MCF 10A (cell line): ENCODE data around the gene TAPBP. TPM values are rescaled to one million over a fixed set of nuclear protein-coding genes. Genes with fewer than 3 reads are reported as not detected.

Source experiments
- BruUV-seq: library from RNA; stranded (reverse); fragments of 400-500 nt; replicated peaks from 2 replicates; lab custom pipeline; 2021; lab: Mats Ljungman, UMichigan
- CTCF ChIA-PET: fragments of 300-600 bp; sonication (Branson Sonifier 250); formaldehyde crosslinking; extraction: SDS; loops from one replicate; lab custom pipeline; 2021; ENCODE audit warnings: antibody characterized with exemption, inconsistent platforms; lab: Yijun Ruan, JAX
- POLR2A ChIA-PET: fragments of 300-600, 350-650 bp; sonication (Branson Sonifier 250); formaldehyde crosslinking; extraction: SDS; loops from one replicate; lab custom pipeline; 2020; ENCODE audit warnings: antibody characterized with exemption, inconsistent platforms; lab: Yijun Ruan, JAX
- DNase-seq: peaks from one replicate; pipeline ENCODE4 v3.0.0-alpha.2; 2018; ENCODE audit not compliant: unreplicated experiment
- H3K27ac Mint-ChIP-seq: one replicate; pipeline ENCODE4 v1.8.0; 2022; ENCODE audit warnings: mild to moderate bottlenecking, low read depth, mixed read lengths; ENCODE audit not compliant: unreplicated experiment
- H3K27me3 Mint-ChIP-seq: one replicate; pipeline ENCODE4 v1.8.0; 2022; ENCODE audit warnings: mixed read lengths; ENCODE audit not compliant: insufficient read depth, unreplicated experiment
- H3K36me3 Mint-ChIP-seq: one replicate; pipeline ENCODE4 v1.8.0; 2022; ENCODE audit warnings: mild to moderate bottlenecking, moderate library complexity, mixed read lengths; ENCODE audit not compliant: insufficient read depth, unreplicated experiment
- H3K4me1 Mint-ChIP-seq: one replicate; pipeline ENCODE4 v1.8.0; 2022; ENCODE audit warnings: mixed read lengths; ENCODE audit not compliant: insufficient read depth, unreplicated experiment
- H3K4me3 Mint-ChIP-seq: one replicate; pipeline ENCODE4 v1.8.0; 2022; ENCODE audit warnings: mild to moderate bottlenecking, moderate library complexity, mixed read lengths; ENCODE audit not compliant: unreplicated experiment
- H3K9me3 Mint-ChIP-seq: one replicate; pipeline ENCODE4 v1.8.0; 2022; ENCODE audit warnings: mixed read lengths; ENCODE audit not compliant: unreplicated experiment
- CTCF ChIP-seq: fragments of 200-600 bp; IDR thresholded peaks from one replicate; pipeline ENCODE4 v1.8.0; 2022; ENCODE audit warnings: antibody characterized with exemption, mild to moderate bottlenecking; ENCODE audit not compliant: unreplicated experiment
- intact Hi-C: fragments of 100-400 bp; cut with micrococcal nuclease; formaldehyde crosslinking; loops from 2 replicates; pipeline ENCODE4 v1.14.1; 2022
- total RNA-seq: library from RNA; stranded (reverse); gene quantifications from 2 replicates; pipeline ENCODE4 v1.2.3, GENCODE V29; 2022

The TAPBP gene
- total RNA-seq, 1 experiment from 2014 or later, result 84.9 TPM

- no peak overlapping the region for H3K4me3 Mint-ChIP-seq
- TF ChIP-seq CTCF, result no peak
- no peaks in the 10 kb centered on the region for H3K36me3 Mint-ChIP-seq
- POLR2A ChIA-PET, result no interaction called here
- H3K27ac Mint-ChIP-seq, result no peak overlapping the region
- no TSS peak for BruUV-seq
- H3K27me3 Mint-ChIP-seq, result no peaks in the 10 kb centered on the region
- CTCF ChIA-PET, result interaction anchor here (0.9 to 1.5 kb wide), 3 partner anchors 9 to 38 kb away, joined by 3 to 9 read pairs (median 4); no protein-coding TSS in a partner anchor
- H3K9me3 Mint-ChIP-seq, result no peaks in the 10 kb centered on the region
- DNase-seq, result no peak
- intact Hi-C loops, result no loop called here
- H3K4me1 Mint-ChIP-seq, result no peaks in the 10 kb centered on the region
Observed at GRCh38 chr6:33336495-33336894, 22.6 kb upstream of the TAPBP start.

GRCh38 chr6:33335916-33336315 is 22.0 kb upstream of the TAPBP start:
- BruUV-seq, result no TSS peak
- Mint-ChIP-seq H3K27me3 (no peaks in the 10 kb centered on the region), H3K9me3 (no peaks in the 10 kb centered on the region), H3K4me1 (no peaks in the 10 kb centered on the region), H3K36me3 (no peaks in the 10 kb centered on the region), H3K4me3 (no peak overlapping the region), H3K27ac (no peak overlapping the region)
- intact Hi-C loops, result no loop called here
- no peak for TF ChIP-seq CTCF
- ChIA-PET POLR2A (no interaction called here), CTCF (interaction anchor here (0.7 to 1.5 kb wide), 3 partner anchors 9 to 39 kb away, joined by 3 to 9 read pairs (median 4); no protein-coding TSS in a partner anchor)
- no peak for DNase-seq

- H3K27me3 Mint-ChIP-seq, result no peaks in the 10 kb centered on the region
- ChIA-PET POLR2A (interaction anchor here (0.6 kb wide), 1 partner anchor 10 kb away, joined by 4 read pairs; no protein-coding TSS in a partner anchor), CTCF (interaction anchor here (1.2 kb wide), 1 partner anchor 13 kb away, joined by 3 read pairs; no protein-coding TSS in a partner anchor)
- H3K27ac Mint-ChIP-seq, result no peak overlapping the region
- no peak overlapping the region for H3K4me3 Mint-ChIP-seq
- DNase-seq, result no peak
- H3K4me1 Mint-ChIP-seq, result peaks cover 4% of the 10 kb centered on the region
- no peaks in the 10 kb centered on the region for H3K9me3 Mint-ChIP-seq
- no peaks in the 10 kb centered on the region for H3K36me3 Mint-ChIP-seq
- BruUV-seq, result no TSS peak
- intact Hi-C loops, result no loop called here
- no peak for TF ChIP-seq CTCF
Observed at GRCh38 chr6:33333666-33334065, 19.8 kb upstream of the TAPBP start.

GRCh38 chr6:33330736-33331135 is 16.9 kb upstream of the TAPBP start:
- Mint-ChIP-seq H3K9me3 (no peaks in the 10 kb centered on the region), H3K36me3 (no peaks in the 10 kb centered on the region), H3K27ac (no peak overlapping the region), H3K4me3 (no peak overlapping the region), H3K4me1 (peaks cover 4% of the 10 kb centered on the region), H3K27me3 (no peaks in the 10 kb centered on the region)
- ChIA-PET CTCF (no interaction called here), POLR2A (no interaction called here)
- BruUV-seq, result no TSS peak
- TF ChIP-seq CTCF, result no peak
- intact Hi-C loops, result no loop called here
- DNase-seq, result no peak
